GM18519 (cell line): ENCODE data around the gene ANKRD27.
A peak's percentile ranks its signal among the peaks of the same experiment; 100 is the strongest.

Source experiments
- ATAC-seq: cut with Tn5 transposase; IDR thresholded peaks from one replicate; pipeline ENCODE4 v1.9.1; 2021; ENCODE audit warnings: mild to moderate bottlenecking, moderate library complexity; ENCODE audit not compliant: unreplicated experiment, low FRiP score

The ANKRD27 gene

DNA sequence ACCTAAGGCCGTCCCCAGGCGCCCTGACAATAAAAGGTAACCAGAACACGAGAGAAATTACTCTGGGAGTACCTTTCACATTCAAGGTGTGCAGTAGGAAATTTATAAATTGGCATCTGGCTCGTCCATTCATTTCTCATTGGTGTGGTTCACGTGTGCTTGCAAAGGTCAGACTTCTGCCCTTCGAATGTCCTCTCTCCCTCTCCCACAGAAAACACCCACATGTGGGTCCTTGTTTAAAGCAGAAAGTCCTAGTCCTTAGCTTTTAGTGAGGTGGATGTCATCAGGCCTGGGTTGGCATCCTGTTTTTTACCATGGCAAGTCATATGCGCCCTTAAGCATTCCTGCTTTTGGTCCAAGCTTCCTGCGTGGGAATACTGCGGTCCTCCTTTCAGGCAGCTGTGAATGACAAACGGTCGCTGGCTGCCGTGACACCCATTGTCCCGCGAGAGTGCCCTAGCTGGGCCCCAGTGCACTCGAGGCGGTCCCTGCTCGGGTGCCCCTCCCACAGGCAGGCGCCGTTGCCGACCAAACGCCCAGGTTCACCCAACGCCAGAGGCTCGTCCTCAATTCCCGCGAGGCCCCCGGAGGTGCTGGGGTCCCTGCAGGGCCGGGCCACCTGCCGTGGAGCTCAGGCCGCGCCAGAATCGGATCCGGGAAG, 16.4 kb upstream of the ANKRD27 start, which contains the start of gene NUDT19:
TSS of gene NUDT19 (plus strand) at position 531 of the 661 bp plus-strand sequence. CDS start 140 bp downstream, outside the sequence.
- ATAC-seq = peak; percentile 76

DNA sequence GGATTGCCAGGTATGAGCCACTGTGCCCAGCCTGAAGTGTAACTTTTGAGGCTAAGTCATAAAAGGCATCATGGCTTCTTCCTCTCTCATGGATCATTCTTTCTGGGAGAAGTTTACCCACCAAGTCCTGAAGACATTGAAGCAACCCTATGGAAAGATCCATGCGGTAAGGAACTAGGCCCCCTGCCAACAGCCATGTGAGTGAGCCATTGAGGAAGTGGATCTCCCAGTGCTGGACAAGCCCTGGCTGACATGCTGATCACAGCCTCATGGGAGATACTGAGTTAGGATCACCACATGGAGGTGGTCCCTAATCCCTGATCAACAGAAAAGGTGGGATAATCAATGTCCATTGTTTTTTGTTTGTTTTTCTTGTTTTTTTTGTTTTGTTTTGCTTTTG, 13.3 kb upstream of the ANKRD27 start:
- no peak for ATAC-seq

DNA sequence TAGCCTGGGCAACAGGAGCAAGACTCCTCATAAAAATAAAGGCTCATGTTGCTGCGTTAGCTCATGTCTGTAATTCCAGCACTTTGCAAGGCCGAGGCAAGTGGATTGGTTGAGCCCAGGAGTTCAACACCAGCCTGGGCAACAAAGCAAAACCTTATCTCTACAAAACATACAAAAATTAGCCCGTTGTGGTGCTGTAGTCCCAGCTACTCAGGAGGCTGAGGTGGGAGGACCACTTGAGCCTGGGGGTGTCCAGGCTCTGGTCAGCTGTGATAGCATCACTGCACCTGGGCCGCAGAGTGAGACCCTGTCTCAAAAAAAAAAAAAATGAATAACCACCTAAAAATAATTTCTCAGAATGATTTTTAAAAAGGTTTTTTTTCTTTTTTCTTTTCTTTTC, 12.7 kb upstream of the ANKRD27 start:
- ATAC-seq = no peak

DNA sequence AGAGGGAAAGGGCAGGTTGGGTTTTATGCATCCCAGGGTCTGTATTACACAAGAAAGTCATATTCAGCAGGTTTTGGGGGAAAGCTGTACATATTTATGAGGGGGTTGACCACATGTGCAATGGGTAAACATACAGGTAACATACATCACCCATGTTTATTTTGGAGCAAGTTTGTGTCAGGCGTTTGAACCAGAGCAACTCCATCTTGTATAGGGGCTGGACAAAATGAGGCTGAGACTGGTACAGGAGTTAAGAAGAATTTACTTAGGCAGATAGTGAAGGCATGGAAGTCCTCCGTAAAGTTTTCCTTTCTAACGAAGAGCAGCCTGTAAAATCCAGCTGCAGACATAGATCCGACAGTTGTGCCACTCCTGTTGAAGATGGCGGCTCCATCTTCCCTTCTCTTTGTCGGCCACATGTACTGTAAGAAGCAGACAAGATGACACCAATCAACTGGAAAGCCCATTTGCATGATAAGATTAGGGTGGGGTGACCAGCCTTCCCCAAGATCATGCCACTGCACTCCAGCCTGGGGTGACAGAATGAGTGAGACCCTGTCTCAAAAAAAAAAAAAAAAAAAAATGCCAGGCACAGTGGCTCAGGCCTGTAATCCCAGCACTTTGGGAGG, 12.0 kb upstream of the ANKRD27 start:
- ATAC-seq = no peak

DNA sequence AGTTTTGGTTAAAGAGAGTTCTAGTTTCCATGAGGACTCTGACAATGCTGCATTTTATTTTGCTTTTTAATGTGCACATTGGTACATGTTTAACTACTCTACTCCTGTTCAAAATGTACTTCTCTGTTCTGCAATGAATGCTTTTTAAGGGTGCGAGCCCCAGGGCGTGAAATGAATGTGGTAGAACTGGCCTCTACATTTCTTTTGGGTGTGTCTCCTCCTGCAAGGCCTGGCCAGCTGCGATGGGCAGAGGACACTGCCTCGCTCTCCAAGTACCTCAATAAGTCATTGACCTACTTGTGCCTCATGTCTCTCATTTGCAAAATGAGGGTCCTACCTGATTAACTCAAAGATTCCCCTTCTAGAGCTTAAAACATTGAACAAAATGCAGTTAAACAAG, 7.3 kb upstream of the ANKRD27 start:
- ATAC-seq = no peak

DNA sequence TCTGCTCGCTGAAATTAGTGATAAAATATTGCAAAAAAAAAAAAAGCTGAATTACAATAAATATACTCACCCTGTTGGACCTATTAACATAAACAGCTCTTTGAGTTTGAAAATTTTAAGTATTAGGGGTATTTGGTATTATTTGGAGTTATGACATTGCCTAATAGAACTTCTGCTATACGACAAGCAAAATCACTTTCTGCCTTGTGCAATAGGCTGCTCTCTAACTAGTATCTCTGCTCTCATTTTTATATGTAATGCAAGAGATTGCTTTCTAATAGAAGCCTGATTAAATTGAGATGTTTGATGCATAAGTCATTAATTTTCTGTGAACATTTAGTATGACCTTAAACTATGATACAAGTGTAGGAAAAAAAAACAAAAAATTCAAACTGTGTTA, 6.0 kb upstream of the ANKRD27 start:
- no peak for ATAC-seq

DNA sequence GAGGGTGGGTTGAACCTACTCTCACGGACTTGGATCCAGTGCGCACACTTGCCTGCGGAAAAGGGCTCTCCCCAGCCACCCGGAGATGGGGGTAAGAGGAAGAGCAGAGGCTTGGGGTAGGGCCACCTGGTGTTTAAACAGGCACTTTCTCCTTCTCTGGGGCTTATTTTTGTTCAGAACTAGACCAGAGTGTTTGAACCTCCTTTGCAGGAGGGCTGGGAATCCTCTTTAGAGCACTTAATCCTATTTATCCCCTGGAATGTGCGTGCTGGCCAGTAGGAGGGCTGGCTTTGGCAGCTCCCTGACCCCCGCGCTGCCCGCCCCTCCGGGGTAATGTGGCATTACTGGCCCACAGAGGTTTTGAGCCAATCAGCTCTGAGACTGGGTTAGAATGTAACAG, 2.7 kb upstream of the ANKRD27 start:
- ATAC-seq = no peak

DNA sequence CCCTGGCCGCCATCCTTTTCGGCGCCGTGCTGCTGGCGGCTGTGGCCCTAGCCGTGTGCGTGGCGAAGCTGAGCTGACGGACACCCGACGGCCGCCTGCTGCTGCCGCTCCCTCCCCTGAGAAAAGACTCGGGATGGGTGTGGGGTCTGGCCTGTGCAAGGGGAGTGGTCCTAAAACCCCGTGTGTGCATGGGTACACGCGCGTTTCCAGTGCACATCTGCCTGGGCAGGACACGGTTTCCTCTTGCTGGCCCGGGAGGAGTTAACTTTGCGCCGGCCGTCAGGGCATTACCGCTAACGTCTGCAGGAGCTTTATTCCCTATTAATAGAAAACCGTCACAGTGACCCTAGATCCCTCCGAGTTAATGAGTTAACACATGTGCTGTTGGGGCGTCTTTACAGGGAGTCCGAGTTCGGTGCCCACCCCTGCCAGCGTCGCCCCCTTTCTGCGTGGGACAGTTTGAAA, 1.9 kb upstream of the ANKRD27 start:
- no peak for ATAC-seq

DNA sequence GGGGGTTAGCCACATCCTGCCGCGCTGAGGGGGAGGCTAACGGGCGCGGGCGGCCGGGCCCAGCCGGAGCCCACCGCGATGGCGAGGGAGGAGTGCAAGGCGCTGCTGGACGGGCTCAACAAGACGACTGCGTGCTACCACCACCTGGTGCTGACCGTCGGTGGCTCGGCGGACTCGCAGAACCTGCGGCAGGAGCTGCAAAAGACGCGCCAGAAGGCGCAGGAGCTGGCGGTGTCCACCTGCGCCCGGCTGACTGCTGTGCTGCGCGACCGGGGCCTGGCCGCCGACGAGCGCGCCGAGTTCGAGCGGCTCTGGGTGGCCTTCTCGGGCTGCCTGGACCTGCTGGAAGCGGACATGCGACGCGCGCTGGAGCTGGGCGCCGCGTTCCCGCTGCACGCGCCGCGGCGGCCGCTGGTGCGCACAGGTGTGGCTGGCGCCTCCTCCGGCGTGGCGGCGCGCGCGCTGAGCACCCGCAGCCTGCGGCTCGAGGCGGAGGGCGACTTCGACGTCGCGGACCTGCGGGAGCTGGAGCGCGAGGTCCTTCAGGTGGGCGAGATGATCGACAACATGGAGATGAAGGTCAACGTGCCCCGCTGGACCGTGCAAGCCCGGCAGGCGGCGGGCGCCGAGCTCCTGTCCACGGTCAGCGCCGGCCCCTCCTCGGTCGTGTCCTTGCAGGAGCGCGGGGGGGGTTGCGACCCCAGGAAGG, 1.4 kb upstream of the ANKRD27 start:
- ATAC-seq = no peak

DNA sequence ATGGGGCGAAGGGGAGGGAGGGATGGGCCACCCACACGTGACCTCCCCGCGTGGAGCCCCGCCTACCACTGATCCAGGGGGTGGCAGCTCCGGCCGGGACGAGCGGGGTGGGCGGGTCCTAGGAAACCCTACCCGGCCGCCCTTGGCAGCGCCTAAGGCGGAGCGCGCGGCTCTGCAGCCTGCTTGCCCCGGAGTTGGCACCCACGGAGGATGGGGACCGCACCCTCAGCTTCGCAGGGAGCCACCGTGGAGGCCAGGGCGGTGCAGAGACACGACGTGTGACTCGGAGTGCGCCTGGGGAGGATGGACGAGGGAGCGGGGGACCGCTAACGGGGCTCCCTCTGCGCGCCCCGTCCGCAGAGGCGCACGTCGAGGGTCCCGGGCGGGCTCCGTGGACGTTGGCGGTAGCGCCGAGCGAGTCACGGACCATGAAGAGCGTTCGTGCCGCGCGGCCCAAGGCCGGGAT, 773 bp upstream of the ANKRD27 start, which contains the start of gene RGS9BP:
TSS of gene RGS9BP (plus strand) at position 129 of the 466 bp plus-strand sequence. CDS start 416 bp downstream, outside the sequence.
- ATAC-seq = peak; percentile 1

DNA sequence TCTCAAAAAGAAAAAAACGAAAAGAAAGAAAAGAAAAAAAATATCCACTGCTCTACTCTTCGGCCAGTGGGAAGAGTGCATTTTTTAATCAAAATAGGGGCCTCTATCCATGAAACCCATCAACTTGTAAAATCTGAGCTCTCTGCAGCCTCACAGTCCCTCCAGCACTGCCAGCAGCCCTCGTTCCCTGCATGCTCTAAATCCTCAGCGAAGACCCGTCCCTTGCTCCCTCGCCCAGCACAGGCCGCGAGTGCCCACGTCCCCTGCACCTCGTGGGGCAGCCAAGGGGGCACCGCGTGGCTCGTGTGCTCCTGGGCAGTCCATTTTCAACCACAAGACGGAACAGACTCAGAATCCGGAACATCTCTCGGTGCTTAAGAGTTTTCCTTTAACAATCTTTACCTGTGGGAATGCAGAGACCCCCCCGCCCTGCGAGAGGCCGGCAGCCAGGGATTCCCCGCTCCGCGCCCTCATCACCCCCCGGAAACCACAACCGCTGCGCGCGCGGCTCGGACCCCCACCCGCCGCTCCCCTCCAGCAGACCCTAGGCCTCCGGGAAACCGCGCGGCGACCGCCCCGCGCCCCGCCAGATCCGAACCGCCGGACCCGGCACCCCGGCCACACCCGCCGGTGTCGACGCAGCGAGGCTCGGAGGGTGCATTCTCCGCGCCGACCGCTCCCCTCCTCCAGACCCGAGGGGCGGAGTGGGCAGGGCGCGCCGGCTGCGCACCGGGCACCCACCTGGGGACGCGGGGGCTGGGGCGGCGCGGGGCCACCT, 638 bp downstream of the ANKRD27 start:
- no peak for ATAC-seq

DNA sequence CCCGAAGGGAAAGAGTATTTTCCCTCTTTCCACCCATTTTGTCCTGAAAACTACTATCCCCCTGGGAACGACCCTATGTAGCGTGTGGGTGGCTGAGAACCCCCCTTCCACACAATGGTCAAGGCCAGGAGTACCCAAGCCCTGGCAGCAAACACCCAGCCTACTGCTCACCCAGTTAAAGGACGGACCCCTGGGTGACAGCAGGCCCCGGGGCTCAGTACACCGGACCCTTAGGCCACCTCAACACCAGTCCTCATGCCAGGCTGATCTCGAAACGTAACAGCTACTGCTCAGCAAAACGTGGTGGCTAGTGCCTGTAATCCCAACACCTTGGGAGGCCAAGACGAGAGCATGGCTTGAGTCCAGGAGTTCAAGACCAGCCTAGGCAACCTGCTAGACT, 1.4 kb downstream of the ANKRD27 start:
- no peak for ATAC-seq

DNA sequence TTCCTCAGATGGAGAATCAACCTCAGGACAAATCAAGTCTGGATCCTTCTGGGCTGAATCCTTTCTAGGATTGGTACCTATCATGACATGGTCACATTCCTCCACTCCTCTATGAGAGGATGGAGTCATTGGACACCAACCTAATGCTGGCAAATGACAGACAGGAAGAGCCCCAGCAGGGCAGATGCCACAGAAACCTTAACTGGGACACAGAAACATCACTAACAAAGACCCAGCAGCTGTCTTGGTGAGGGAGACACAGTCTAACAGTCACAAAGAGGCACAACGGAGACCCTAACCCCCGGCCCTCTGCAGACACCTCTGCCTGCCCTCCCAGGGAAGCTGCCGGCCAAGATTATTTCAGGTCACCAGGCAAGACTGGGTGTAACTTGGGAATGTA, 2.1 kb downstream of the ANKRD27 start:
- ATAC-seq = no peak

DNA sequence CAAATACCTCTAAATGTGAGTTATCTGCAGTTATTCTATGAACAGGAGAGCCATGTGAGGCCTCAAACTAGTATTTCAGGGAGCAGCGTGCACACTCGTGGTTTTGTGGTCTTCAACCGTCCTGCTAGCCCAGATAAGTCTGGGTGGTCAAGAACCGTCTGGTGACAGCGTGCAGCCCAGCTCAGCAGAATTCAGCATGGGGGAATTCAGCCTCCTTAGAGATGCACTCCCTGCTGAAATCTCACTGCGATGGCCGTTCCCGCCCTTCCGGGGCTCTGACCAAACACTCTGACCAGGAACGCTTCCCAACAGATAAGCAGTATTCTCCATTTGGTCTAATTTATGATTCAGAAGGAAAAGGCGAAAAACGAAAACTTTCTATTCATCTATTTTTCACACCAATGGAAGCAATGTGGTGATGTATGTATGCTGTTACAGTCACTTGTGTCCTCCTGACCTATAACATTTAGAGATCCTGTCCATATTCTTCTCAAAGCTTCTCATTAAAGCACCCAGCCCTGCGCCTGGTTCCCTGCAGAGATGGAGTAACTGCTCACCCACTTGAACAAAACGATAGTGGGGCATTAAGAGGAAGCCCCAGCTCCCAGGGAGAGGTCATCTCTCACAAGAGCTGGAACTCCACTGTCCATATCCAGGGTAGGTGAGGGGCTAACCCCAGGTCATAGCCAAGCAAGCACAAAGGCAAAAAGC, 2.9 kb downstream of the ANKRD27 start:
- ATAC-seq = no peak

DNA sequence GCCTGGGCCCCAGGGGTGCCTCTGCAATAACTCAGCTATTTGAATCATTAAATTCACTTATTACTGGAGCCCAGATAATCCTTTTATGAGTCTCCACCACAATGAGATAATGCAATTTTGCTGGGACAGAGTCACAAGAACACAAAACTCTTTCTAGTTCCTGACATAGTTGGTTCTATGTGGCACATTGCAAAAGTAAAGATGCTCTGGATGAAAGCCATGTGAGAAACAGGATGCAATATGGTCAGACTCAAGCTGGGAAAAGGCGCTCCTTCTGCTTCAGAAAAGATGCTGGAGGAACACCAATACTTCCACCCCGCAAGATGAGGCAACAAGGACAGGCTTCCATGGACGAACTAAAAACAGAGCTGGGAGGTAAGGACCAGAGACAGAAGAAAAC, 5.7 kb downstream of the ANKRD27 start:
- ATAC-seq = no peak

DNA sequence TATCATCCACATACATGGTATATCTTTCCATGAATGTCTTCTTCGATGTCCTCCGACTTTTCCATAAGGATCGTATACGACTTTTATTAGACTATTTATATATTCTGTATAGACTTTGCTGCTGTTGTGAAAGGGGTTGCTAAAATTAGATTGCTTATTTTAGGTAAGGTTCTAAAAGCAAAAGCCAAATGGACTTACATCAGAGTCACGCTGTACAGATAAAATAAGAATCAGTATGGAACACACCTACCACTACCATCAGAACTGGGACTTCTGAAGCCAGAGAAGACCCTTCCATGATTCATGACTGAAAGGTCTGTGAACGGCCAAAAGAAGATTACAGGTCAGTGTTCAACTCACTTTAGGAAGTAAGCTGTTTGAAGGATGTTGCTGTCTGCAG, 8.9 kb downstream of the ANKRD27 start:
- no peak for ATAC-seq

DNA sequence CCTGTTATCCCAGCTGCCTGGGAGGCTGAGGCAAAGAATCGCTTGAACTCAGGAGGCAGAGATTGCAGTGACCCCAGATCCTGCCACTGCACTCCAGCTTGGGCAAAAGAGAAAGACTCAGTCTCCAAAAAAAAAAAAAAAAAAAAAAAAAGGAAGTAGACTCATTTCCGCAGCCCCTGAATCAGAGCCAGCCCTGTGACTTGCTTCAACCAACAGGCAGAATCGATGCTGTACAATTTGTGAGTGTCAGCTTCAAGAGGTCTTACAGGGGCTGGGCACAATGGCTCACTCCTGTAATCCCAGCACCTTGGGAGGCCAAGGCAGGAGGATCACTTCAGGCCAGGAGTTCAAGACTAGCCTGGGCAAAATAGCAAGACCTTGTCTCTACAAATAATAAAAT, 12.8 kb downstream of the ANKRD27 start:
- ATAC-seq = no peak

DNA sequence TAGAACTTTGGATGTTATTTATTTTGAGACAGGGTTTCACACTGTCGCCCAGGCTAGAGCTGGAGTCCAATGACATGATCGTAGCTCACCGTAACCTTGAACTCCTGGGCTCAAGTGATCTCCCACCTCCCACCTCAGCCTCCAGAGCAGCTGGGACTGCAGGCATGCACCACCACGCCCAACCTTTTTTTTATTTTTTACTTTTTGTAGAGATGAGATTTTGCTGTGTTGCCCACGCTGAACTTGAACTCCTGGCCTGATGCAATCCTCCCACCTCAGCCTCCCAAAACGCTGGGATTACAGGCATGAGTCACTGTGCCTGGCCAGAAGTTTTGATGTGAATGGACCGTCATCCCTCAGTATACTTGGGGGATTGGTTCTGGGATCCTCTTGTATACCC, 13.7 kb downstream of the ANKRD27 start:
- ATAC-seq = no peak

DNA sequence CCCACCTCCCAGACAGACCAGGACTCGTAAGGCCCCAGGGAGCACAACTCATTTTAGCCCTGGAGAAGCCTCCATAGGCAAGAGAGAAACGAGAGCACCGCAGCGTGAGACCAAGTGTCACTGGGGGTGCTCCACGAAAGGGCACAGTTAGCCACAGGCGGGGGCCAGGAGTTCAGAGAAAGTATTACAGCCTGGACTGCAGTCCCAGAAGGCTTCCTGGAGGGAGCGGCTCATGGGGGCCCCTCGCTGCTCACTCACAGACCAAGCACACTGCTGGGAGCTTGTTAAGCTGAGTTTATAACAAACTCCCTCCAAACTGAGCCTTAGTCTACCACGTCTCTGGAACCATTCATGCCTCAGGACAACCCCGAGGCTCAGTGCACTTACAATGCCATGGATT, 16.5 kb downstream of the ANKRD27 start:
- ATAC-seq = no peak

DNA sequence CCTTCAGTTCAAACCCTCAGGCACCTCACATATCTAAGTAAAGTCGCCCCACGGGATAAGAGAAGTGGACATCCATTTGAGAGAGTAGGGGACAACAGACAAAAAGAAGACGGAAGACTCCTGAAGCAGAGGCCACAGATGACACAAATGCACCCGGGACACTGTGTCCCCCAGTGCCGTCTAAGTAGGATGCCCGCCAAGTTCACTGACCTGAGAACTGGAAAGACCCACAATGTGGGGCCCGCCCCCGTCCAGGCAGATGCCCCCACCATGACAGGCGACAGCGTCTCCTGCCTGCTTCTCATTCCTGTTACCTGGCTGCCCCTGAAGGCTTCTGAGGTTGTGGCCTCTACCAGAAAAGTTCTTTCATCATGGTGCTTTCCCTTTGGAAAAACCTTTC, 16.9 kb downstream of the ANKRD27 start:
- ATAC-seq = no peak
